Gastrocnemius medialis (tissue), 4 donors: Measurements from ENCODE around the gene SEC16A.
"Not testable (repeated sequence)": the region's sequence is repeated elsewhere in the genome, so short reads cannot be mapped to it uniquely, and the experiment has no call there.

Experiments
- POLR2A ChIP-seq, 2 donors: fragments of 450-650 bp; IDR thresholded peaks; one replicate each; pipeline ENCODE4 v1.6.1; 2017; ENCODE audit warnings: antibody characterized with exemption in 2 of 2, mild to moderate bottlenecking in 2 of 2, moderate library complexity in 2 of 2
- TF ChIP-seq, protein P1 (sequence below), 5 experiments: fragments of 450-650 bp in 3 of 5; fragments of 200-600 bp in 2 of 5; sonication (generic) in 2 of 5; IDR thresholded peaks in 4 of 5; conservative IDR thresholded peaks in 1 of 5; 1 replicate in 4 of 5; 2 replicates in 1 of 5; pipeline ENCODE4 v1.5.1; 2016 to 2019; ENCODE audit warnings: antibody characterized with exemption in 5 of 5, mild to moderate bottlenecking in 3 of 5, moderate library complexity in 3 of 5

DNA sequence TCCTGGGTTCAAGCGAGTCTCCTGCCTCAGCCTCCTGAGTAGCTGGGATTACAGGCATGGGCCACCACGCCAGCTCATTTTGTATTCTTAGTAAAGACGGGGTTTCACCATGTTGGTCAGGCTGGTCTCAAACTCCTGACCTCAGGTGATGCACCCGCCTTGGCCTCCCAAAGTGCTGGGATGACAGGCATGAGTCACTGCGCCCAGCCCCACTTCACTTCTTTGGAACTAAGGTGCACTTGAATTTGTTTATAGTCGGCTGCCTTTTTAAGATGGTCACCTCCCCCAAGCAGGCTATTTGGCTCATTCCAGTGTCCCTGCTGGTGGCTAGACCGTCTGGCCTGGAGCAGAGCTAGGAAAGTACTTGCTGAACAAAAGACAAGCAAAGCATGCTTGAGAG lies 57.5 kb downstream of the SEC16A start:
- not testable (repeated sequence) for TF ChIP-seq POLR2A (IDR thresholded peaks at IDR 0.05)
- TF ChIP-seq, protein P1, sequence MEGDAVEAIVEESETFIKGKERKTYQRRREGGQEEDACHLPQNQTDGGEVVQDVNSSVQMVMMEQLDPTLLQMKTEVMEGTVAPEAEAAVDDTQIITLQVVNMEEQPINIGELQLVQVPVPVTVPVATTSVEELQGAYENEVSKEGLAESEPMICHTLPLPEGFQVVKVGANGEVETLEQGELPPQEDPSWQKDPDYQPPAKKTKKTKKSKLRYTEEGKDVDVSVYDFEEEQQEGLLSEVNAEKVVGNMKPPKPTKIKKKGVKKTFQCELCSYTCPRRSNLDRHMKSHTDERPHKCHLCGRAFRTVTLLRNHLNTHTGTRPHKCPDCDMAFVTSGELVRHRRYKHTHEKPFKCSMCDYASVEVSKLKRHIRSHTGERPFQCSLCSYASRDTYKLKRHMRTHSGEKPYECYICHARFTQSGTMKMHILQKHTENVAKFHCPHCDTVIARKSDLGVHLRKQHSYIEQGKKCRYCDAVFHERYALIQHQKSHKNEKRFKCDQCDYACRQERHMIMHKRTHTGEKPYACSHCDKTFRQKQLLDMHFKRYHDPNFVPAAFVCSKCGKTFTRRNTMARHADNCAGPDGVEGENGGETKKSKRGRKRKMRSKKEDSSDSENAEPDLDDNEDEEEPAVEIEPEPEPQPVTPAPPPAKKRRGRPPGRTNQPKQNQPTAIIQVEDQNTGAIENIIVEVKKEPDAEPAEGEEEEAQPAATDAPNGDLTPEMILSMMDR (IDR thresholded peaks at IDR 0.05 in 4 of 5, conservative IDR thresholded peaks at IDR 0.05 in 1 of 5) = not testable (repeated sequence)
